ENCODE results near the gene SLCO1B1.

DNA sequence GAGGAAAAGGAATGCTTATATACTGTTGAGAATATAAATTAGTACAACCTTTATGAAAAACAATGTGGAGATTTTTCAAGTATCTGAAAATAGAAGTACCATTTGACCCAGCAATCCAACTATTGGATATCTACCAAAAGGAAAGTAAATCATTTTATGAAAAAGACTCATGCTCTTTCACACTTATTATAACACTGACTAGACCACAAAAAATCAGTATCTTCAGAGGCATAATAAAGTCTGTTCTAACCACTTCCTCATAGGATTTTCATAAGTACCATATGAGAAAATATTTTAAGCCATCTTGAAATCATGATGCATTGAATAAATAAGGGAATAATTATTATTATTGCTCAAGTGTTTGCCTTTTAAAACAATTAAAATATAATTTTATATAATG lies 90.8 kb downstream of the SLCO1B1 start:
- TF ChIP-seq, protein P1, sequence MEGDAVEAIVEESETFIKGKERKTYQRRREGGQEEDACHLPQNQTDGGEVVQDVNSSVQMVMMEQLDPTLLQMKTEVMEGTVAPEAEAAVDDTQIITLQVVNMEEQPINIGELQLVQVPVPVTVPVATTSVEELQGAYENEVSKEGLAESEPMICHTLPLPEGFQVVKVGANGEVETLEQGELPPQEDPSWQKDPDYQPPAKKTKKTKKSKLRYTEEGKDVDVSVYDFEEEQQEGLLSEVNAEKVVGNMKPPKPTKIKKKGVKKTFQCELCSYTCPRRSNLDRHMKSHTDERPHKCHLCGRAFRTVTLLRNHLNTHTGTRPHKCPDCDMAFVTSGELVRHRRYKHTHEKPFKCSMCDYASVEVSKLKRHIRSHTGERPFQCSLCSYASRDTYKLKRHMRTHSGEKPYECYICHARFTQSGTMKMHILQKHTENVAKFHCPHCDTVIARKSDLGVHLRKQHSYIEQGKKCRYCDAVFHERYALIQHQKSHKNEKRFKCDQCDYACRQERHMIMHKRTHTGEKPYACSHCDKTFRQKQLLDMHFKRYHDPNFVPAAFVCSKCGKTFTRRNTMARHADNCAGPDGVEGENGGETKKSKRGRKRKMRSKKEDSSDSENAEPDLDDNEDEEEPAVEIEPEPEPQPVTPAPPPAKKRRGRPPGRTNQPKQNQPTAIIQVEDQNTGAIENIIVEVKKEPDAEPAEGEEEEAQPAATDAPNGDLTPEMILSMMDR (IDR thresholded peaks at IDR 0.05; ENCODE audit: insufficient read depth, low read depth, low read length) = no peak
- no peak for TF ChIP-seq EZH2 (IDR thresholded peaks at IDR 0.05; ENCODE audit: insufficient read depth, low read length)
